Measurements from ENCODE around the gene CHCHD6.

GRCh38 chr3:126848991-126849390 is 145.0 kb downstream of the CHCHD6 start:
- TF ChIP-seq, protein P1, sequence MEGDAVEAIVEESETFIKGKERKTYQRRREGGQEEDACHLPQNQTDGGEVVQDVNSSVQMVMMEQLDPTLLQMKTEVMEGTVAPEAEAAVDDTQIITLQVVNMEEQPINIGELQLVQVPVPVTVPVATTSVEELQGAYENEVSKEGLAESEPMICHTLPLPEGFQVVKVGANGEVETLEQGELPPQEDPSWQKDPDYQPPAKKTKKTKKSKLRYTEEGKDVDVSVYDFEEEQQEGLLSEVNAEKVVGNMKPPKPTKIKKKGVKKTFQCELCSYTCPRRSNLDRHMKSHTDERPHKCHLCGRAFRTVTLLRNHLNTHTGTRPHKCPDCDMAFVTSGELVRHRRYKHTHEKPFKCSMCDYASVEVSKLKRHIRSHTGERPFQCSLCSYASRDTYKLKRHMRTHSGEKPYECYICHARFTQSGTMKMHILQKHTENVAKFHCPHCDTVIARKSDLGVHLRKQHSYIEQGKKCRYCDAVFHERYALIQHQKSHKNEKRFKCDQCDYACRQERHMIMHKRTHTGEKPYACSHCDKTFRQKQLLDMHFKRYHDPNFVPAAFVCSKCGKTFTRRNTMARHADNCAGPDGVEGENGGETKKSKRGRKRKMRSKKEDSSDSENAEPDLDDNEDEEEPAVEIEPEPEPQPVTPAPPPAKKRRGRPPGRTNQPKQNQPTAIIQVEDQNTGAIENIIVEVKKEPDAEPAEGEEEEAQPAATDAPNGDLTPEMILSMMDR (conservative IDR thresholded peaks at IDR 0.05 in 1 of 2, IDR thresholded peaks at IDR 0.05 in 1 of 2; ENCODE audit: extremely low read depth in 1 of 2, insufficient read depth in 1 of 2, low read depth in 1 of 2, low read length in 2 of 2): no peak
- no peak for TF ChIP-seq EZH2 (IDR thresholded peaks at IDR 0.05; ENCODE audit: borderline replicate concordance, low read length)

Data from mammary epithelial cell (primary cell).